ENCODE results near the gene MDM2. TPM values are rescaled to one million over a fixed set of nuclear protein-coding genes. Genes with fewer than 3 reads are reported as not detected.

Gene MDM2
- total and polyA plus RNA-seq, 4 donors: 24.9 to 155 (median 108) TPM

GRCh38 chr12:68765696-68766095 is 42.3 kb upstream of the MDM2 start:
- no peak for ATAC-seq (ENCODE audit: insufficient read depth, low FRiP score)
- DNase-seq: no peak

GRCh38 chr12:68766646-68767045 is 41.3 kb upstream of the MDM2 start:
- H3K4me3 ChIP-seq: no peak overlapping the region
- H3K4me1 ChIP-seq (ENCODE audit: control insufficient read depth in 5 of 5, insufficient read depth in 5 of 5, low read length in 5 of 5): peaks cover 0 to 2% (median 0%) of the 10 kb centered on the region in 5 donors
- no peak overlapping the region for H3K27ac ChIP-seq (ENCODE audit: low read depth in 1 of 2, low read length in 1 of 2)
- no peak overlapping the region for H3K9ac ChIP-seq (ENCODE audit: insufficient read depth in 1 of 2, low read length in 2 of 2)
- WGBS, 2 donors: 93 to 94% methylated on average over 2 of the region's 2 CpGs
- peaks cover 5 to 19% (median 12%) of the 10 kb centered on the region in 4 donors for H3K36me3 ChIP-seq (ENCODE audit: control insufficient read depth in 4 of 4, insufficient read depth in 4 of 4, low read length in 4 of 4)
- no peak for ATAC-seq (ENCODE audit: insufficient read depth, low FRiP score)
- H3K9me3 ChIP-seq (ENCODE audit: control insufficient read depth in 4 of 4, insufficient read depth in 3 of 4, low read length in 3 of 4): no peaks in the 10 kb centered on the region
- H3K27me3 ChIP-seq (ENCODE audit: control insufficient read depth in 3 of 3, insufficient read depth in 3 of 3, low read length in 2 of 3): no peaks in the 10 kb centered on the region
- DNase-seq: no peak
- no peak for TF ChIP-seq CTCF (IDR thresholded peaks at IDR 0.05; ENCODE audit: control extremely low read depth, extremely low read depth)

More at GRCh38 chr12:68765696-68766095, 42.3 kb upstream of the MDM2 start:
- WGBS, 2 donors: 97 to 98% methylated on average over 1 of the region's 1 CpG
- Histone ChIP-seq H3K4me3 (no peak overlapping the region), H3K27me3 (ENCODE audit: control insufficient read depth in 3 of 3, insufficient read depth in 3 of 3, low read length in 2 of 3) (no peaks in the 10 kb centered on the region), H3K9me3 (ENCODE audit: control insufficient read depth in 4 of 4, insufficient read depth in 3 of 4, low read length in 3 of 4) (no peaks in the 10 kb centered on the region), H3K36me3 (ENCODE audit: control insufficient read depth in 4 of 4, insufficient read depth in 4 of 4, low read length in 4 of 4) (peaks cover 7 to 19% (median 13%) of the 10 kb centered on the region in 4 donors), H3K9ac (ENCODE audit: insufficient read depth in 1 of 2, low read length in 2 of 2) (no peak overlapping the region), H3K27ac (ENCODE audit: low read depth in 1 of 2, low read length in 1 of 2) (no peak overlapping the region), H3K4me1 (ENCODE audit: control insufficient read depth in 5 of 5, insufficient read depth in 5 of 5, low read length in 5 of 5) (peaks cover 0 to 2% (median 0%) of the 10 kb centered on the region in 5 donors)
- no peak for TF ChIP-seq CTCF (IDR thresholded peaks at IDR 0.05; ENCODE audit: control extremely low read depth, extremely low read depth)

GRCh38 chr12:68767191-68767590 is 40.8 kb upstream of the MDM2 start:
- Histone ChIP-seq H3K4me1 (ENCODE audit: control insufficient read depth in 5 of 5, insufficient read depth in 5 of 5, low read length in 5 of 5) (peaks cover 0 to 2% (median 0%) of the 10 kb centered on the region in 5 donors), H3K36me3 (ENCODE audit: control insufficient read depth in 4 of 4, insufficient read depth in 4 of 4, low read length in 4 of 4) (peaks cover 5 to 19% (median 12%) of the 10 kb centered on the region in 4 donors), H3K4me3 (no peak overlapping the region), H3K9me3 (ENCODE audit: control insufficient read depth in 4 of 4, insufficient read depth in 3 of 4, low read length in 3 of 4) (no peaks in the 10 kb centered on the region), H3K27ac (ENCODE audit: low read depth in 1 of 2, low read length in 1 of 2) (no peak overlapping the region), H3K9ac (ENCODE audit: insufficient read depth in 1 of 2, low read length in 2 of 2) (no peak overlapping the region), H3K27me3 (ENCODE audit: control insufficient read depth in 3 of 3, insufficient read depth in 3 of 3, low read length in 2 of 3) (no peaks in the 10 kb centered on the region)
- no peak for ATAC-seq (ENCODE audit: insufficient read depth, low FRiP score)
- no peak for DNase-seq
- WGBS, 2 donors: 92 to 95% methylated on average over 7 of the region's 7 CpGs
- no peak for TF ChIP-seq CTCF (IDR thresholded peaks at IDR 0.05; ENCODE audit: control extremely low read depth, extremely low read depth)

GRCh38 chr12:68768431-68768939 is 39.5 kb upstream of the MDM2 start:
- no peak overlapping the region for H3K4me3 ChIP-seq
- no peak for TF ChIP-seq CTCF (IDR thresholded peaks at IDR 0.05; ENCODE audit: control extremely low read depth, extremely low read depth)
- no peak overlapping the region for H3K27ac ChIP-seq (ENCODE audit: low read depth in 1 of 2, low read length in 1 of 2)
- H3K4me1 ChIP-seq (ENCODE audit: control insufficient read depth in 5 of 5, insufficient read depth in 5 of 5, low read length in 5 of 5): peaks cover 0 to 2% (median 0%) of the 10 kb centered on the region in 5 donors
- ATAC-seq (ENCODE audit: insufficient read depth, low FRiP score) (no peak), DNase-seq (no peak)
- H3K27me3 ChIP-seq (ENCODE audit: control insufficient read depth in 3 of 3, insufficient read depth in 3 of 3, low read length in 2 of 3): no peaks in the 10 kb centered on the region
- WGBS, 2 donors: 91 to 96% methylated on average over 4 of the region's 4 CpGs
- H3K9ac ChIP-seq (ENCODE audit: insufficient read depth in 1 of 2, low read length in 2 of 2): no peak overlapping the region
- no peaks in the 10 kb centered on the region for H3K9me3 ChIP-seq (ENCODE audit: control insufficient read depth in 4 of 4, insufficient read depth in 3 of 4, low read length in 3 of 4)
- peaks cover 3 to 12% (median 8%) of the 10 kb centered on the region in 4 donors for H3K36me3 ChIP-seq (ENCODE audit: control insufficient read depth in 4 of 4, insufficient read depth in 4 of 4, low read length in 4 of 4)
